Fibroblast of mammary gland (primary cell): ENCODE results near the gene ZNF354B.
A peak's percentile ranks its signal among the peaks of the same experiment; 100 is the strongest.

ENCODE experiments used
- DNase-seq: peaks from one replicate; pipeline ENCODE4 v3.0.0-alpha.2; 2010; ENCODE audit warnings: low read depth
- H3K4me3 ChIP-seq: 2 replicates; pipeline ENCODE4 v1.5.1; 2011; ENCODE audit warnings: low read depth, mild to moderate bottlenecking, low read length, moderate library complexity; ENCODE audit not compliant: control insufficient read depth
- TF ChIP-seq, protein P1 (sequence below): conservative IDR thresholded peaks from 2 replicates; pipeline ENCODE4 v1.5.1; 2011; ENCODE audit warnings: low read depth, low read length, inconsistent platforms; ENCODE audit not compliant: control insufficient read depth, insufficient read depth

The ZNF354B gene

DNA sequence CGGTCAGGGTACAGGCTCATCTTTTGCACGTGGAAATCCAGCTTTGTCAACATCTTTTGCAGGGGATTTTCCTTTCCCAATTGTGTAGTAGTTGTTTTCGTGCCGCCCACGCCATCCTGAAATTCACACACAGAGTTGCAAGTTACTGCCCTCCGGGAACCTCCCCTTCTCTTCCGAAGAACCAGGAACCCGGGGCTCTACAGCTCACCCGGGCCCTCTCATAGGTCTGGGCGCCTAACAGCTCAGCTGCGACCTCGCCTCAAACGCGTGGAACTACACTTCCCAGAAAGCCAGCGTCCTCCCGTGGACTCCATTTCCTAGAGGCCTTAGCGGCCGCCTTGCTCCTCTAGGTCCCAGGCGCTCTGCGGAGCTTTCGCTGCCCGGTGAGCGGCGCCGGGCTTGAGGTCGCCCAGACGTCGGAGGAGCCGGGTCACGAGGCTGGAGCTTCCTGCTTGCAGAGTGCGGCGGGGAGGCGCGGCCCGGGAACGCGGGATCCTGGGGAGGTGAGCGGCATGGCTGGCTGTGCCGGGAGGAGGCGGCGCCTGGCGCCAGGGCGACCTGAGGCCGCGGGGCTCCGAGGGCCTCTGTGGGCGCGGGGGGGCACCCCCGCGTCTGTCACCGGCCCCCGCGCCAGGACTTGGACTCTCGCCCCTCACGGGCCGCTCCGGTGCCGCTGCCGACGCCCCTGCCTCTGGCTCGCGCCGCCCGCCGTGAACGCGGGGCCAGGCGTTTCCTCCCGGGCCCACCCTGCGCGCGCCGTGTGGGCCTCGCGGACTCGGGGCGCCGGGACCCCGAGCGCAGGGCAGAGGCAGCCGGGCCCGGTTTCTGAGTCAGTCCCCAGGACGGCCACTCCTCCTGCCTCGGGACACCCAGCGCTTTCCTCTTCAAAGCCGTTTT lies at the start of gene ZNF354B:
Gene ZNF354B, plus strand, starts transcription at position 329 of the 897 bp plus-strand sequence. CDS start 1,095 bp downstream, outside the sequence.
- peak within 1 kb of the TSS; percentile 61 for H3K4me3 ChIP-seq
- peak; percentile 93 for DNase-seq
- TF ChIP-seq, protein P1, sequence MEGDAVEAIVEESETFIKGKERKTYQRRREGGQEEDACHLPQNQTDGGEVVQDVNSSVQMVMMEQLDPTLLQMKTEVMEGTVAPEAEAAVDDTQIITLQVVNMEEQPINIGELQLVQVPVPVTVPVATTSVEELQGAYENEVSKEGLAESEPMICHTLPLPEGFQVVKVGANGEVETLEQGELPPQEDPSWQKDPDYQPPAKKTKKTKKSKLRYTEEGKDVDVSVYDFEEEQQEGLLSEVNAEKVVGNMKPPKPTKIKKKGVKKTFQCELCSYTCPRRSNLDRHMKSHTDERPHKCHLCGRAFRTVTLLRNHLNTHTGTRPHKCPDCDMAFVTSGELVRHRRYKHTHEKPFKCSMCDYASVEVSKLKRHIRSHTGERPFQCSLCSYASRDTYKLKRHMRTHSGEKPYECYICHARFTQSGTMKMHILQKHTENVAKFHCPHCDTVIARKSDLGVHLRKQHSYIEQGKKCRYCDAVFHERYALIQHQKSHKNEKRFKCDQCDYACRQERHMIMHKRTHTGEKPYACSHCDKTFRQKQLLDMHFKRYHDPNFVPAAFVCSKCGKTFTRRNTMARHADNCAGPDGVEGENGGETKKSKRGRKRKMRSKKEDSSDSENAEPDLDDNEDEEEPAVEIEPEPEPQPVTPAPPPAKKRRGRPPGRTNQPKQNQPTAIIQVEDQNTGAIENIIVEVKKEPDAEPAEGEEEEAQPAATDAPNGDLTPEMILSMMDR, result no peak

DNA sequence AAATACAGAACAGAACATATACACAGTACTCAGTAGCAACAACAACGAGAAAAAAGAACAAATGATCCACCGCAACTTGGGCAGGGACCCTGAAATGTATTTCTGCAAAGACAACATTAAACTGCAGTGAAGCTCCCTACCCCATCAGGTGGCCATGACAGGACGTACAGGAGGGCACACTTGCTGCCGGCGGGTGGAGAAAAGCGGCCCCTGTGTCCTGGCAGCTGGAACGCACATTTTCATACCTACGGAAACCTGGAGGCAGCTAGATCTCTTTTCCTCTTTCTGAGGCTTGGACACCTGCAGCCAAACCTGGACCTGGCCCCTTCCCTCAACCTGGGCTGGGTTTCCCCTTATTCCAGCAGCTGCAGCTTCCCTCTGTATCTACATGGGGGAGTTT lies 42.2 kb upstream of the ZNF354B start:
- TF ChIP-seq, protein P1, result no peak

DNA sequence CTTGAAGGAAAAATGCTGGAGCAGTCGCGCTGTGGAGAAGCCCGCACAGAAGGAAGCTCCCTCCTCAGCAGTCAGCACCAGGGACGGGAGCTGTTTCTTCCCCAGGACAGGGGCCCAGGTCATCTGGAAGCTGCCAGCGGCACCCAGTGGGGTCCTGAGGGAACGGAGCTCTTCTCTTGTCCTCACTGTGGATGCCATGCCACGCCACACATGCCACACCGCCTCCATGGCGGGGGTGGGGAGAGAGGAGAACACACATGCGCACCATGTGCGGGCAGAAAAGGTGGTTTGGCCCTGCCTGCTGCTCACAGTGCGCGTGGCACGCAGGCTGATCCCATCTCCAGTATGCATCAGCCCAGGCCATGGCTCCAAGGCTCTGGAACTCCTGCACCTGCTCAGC lies 41.7 kb upstream of the ZNF354B start:
- H3K4me3 ChIP-seq, result no peak overlapping the region
- TF ChIP-seq, protein P1, result no peak
- no peak for DNase-seq

More for the DNA sequence above, 42.2 kb upstream of the ZNF354B start:
- DNase-seq, result no peak
- no peak overlapping the region for H3K4me3 ChIP-seq

DNA sequence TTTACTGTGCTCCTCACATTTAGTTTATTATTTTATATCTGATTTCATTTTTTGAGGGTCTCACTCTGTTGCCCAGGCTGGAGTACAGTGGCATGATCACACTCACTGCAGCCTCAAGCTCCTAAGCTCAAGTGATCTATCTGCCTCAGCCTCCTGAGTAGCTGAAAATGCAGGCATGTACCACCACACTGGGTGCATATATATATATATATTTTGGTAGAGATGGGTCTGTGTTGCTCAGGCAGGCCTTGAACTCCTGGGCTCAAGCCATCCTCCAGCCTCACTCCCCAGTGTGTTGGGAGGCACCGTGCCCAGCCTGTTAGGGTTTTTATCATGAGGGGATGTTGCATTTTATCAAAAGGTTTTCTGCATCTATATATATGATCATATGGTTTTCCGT lies 39.8 kb upstream of the ZNF354B start:
- TF ChIP-seq, protein P1, result no peak
- H3K4me3 ChIP-seq, result no peak overlapping the region
- no peak for DNase-seq

DNA sequence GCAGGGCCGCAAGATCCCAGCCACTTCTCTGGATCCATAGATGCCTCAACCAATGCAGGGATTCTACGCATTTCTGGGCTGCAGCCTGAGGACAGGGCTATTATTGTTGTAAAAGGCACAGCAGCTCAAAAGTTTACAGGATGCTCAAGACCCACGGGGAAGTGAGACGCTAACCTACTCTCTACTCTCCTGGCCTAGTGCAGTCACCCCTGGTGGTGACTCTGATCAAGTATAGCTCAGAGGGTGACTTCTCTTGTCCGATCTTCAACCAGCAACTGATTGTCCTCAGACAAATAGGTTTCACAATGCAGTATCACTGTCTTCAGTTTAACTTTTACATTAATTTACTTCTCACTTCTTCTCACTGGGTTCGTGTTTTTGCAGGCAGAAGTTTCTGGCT lies 34.3 kb upstream of the ZNF354B start:
- H3K4me3 ChIP-seq, result no peak overlapping the region
- TF ChIP-seq, protein P1, result no peak
- DNase-seq, result no peak

DNA sequence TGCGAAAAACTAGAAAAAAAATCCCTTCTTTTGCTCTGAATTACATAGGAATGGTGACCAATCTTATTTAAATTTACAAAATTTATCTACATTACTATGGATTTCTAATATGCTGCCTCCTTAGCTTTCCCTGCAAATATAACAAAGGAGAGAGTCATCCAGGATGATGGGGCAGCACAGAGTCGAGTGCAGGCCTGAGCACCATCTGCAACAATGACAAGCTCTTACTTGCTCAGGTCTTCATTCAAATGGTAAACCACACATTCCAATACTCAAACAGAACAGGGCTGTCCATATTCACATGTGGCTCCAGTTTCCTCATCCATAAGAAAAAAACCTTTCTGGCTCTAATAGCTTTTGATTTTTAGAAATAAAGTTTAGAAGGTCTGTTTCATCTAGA lies 33.5 kb upstream of the ZNF354B start:
- TF ChIP-seq, protein P1, result no peak

More for the DNA sequence above, 33.5 kb upstream of the ZNF354B start:
- H3K4me3 ChIP-seq, result no peak overlapping the region
- DNase-seq, result no peak
